GM12873 (cell line): ENCODE data around the gene SERPINA4.

Source experiments
- CTCF ChIP-seq: IDR thresholded peaks from 2 replicates; pipeline ENCODE4 v1.5.1; 2012; ENCODE audit warnings: low read depth, mild to moderate bottlenecking, moderate library complexity, low read length, control low read depth; ENCODE audit not compliant: insufficient read depth; ENCODE audit errors: missing control alignments

SERPINA4 gene

GRCh38 chr14:94588311-94588710, 27.1 kb downstream of the SERPINA4 start:
- TF ChIP-seq CTCF = no peak

- TF ChIP-seq CTCF = no peak
These were observed 29.8 kb downstream of the SERPINA4 start for GRCh38 chr14:94591073-94591472.

DNA sequence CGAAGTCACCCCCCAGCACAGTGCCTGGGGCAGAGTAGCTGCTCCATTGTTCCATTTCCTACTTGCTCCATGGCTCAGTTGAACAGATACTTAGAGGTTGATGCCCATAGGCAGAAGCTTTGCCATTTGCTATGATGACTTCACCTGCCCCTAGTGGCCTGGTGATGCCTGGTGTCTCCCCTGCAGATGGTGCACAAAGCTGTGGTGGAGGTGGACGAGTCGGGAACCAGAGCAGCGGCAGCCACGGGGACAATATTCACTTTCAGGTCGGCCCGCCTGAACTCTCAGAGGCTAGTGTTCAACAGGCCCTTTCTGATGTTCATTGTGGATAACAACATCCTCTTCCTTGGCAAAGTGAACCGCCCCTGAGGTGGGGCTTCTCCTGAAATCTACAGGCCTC, 30.6 kb downstream of the SERPINA4 start:
- no peak for TF ChIP-seq CTCF

- TF ChIP-seq CTCF = no peak
These were observed 31.2 kb downstream of the SERPINA4 start for GRCh38 chr14:94592457-94592856.

- TF ChIP-seq CTCF = no peak
These were observed 32.1 kb downstream of the SERPINA4 start for GRCh38 chr14:94593376-94593748.

DNA sequence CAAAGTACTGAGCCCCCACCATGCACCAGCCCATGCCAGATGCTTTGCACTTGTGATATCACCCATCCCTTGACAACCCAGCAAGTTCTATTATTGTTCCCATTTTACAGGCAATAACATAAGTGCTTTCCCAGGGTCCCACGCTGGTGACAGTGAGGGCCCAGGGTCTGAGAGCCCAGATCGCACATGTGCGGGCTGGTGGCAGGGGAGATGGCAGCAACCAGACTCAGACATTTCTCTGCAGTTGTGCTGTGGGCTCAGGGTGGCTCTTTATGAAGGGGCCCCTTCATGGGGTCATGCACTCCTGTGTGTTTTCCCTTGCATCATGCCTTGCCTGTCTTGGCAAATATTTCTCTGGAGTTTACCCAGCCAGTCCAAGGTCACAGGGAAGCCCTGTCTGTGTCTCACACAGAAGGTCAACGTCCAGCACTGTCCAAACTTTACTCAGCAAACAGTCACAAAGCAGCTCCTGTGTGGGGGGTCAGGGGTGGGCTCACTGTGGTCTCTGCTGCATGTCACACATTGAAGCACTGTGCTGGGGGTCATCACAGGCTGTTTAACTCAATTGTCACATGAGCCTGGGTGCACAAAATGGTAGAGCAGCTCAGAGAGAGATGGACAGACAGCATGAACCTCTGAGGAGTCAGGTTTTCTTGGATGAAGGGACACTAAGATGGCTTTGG, 32.6 kb downstream of the SERPINA4 start:
- no peak for TF ChIP-seq CTCF

GRCh38 chr14:94594441-94594840, 33.2 kb downstream of the SERPINA4 start:
- TF ChIP-seq CTCF = no peak
